PC-3 (cell line): ENCODE data around the gene KYNU.

ENCODE experiments used
- EZH2 ChIP-seq: fragments of 300-600 bp; sonication (generic); IDR thresholded peaks from one replicate; pipeline ENCODE4 v1.6.1; 2017; ENCODE audit warnings: antibody characterized with exemption, mild to moderate bottlenecking, low read length; ENCODE audit not compliant: unreplicated experiment
- EZH2phosphoT487 ChIP-seq: fragments of 300-600 bp; sonication (generic); IDR thresholded peaks from 2 replicates; pipeline ENCODE4 v1.6.1; 2018; ENCODE audit warnings: mild to moderate bottlenecking, antibody characterized with exemption, low read length, borderline replicate concordance
- TF ChIP-seq, protein P1 (sequence below): fragments of 300-600 bp; sonication (generic); conservative IDR thresholded peaks from 2 replicates; pipeline ENCODE4 v1.5.1; 2017; ENCODE audit warnings: antibody characterized with exemption, low read depth, mild to moderate bottlenecking, low read length

DNA sequence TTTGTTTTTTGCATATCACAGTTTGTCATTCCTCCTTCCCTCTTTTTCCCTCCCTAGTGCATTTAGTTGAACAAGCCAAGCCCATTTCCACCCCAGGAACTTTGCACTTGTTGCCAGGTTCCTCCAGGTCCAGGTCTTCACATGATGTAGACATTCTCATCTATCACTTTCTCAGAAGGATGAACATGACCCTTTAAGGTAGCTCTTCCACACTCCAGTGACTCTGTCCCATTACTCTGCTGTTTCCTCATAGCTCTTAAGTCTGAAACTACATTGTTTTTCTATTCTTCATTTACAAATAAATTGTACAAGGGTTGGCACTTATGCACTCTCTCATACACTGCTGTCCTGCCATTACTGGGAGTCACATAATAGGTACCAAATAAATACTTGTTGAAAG, 6.1 kb downstream of the KYNU start:
- TF ChIP-seq, protein P1, sequence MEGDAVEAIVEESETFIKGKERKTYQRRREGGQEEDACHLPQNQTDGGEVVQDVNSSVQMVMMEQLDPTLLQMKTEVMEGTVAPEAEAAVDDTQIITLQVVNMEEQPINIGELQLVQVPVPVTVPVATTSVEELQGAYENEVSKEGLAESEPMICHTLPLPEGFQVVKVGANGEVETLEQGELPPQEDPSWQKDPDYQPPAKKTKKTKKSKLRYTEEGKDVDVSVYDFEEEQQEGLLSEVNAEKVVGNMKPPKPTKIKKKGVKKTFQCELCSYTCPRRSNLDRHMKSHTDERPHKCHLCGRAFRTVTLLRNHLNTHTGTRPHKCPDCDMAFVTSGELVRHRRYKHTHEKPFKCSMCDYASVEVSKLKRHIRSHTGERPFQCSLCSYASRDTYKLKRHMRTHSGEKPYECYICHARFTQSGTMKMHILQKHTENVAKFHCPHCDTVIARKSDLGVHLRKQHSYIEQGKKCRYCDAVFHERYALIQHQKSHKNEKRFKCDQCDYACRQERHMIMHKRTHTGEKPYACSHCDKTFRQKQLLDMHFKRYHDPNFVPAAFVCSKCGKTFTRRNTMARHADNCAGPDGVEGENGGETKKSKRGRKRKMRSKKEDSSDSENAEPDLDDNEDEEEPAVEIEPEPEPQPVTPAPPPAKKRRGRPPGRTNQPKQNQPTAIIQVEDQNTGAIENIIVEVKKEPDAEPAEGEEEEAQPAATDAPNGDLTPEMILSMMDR: no peak
- TF ChIP-seq EZH2: no peak
- no peak for TF ChIP-seq EZH2phosphoT487
